GM23338 (cell line): ENCODE results near the gene CBFA2T2.

Experiments used
- CREB1 ChIP-seq: fragments of 250-450 bp; sonication (Bioruptor Pico); IDR thresholded peaks from 2 replicates; pipeline ENCODE4 v1.5.0; 2020; ENCODE audit warnings: low read depth, mild to moderate bottlenecking, moderate library complexity
- EZH2 ChIP-seq: fragments of 200-600 bp; sonication (generic); IDR thresholded peaks from one replicate; pipeline ENCODE4 v1.8.0; 2017; ENCODE audit warnings: antibody characterized with exemption, mild to moderate bottlenecking, low read depth; ENCODE audit not compliant: unreplicated experiment
- EZH2phosphoT487 ChIP-seq: fragments of 200-600 bp; sonication (generic); IDR thresholded peaks from one replicate; pipeline ENCODE4 v1.8.1; 2018; ENCODE audit warnings: antibody characterized with exemption; ENCODE audit not compliant: unreplicated experiment
- JUNB ChIP-seq: IDR thresholded peaks from one replicate; pipeline ENCODE4 v1.6.1; 2016; ENCODE audit warnings: antibody characterized with exemption; ENCODE audit not compliant: unreplicated experiment
- NANOG ChIP-seq: IDR thresholded peaks from 2 replicates; pipeline ENCODE4 v1.6.1; 2016; ENCODE audit warnings: antibody characterized with exemption, borderline replicate concordance
- POLR2AphosphoS5 ChIP-seq: IDR thresholded peaks from 2 replicates; pipeline ENCODE4 v1.6.1; 2016; ENCODE audit warnings: antibody characterized with exemption, low read depth
- ZNF331 ChIP-seq: fragments of 250-450 bp; sonication (Bioruptor Pico); IDR thresholded peaks from 2 replicates; pipeline ENCODE4 v1.5.0; 2020; ENCODE audit warnings: low read depth, mild to moderate bottlenecking, moderate library complexity
- TF ChIP-seq, protein P1 (sequence below): IDR thresholded peaks from one replicate; pipeline ENCODE4 v1.6.1; 2018; ENCODE audit warnings: antibody characterized with exemption; ENCODE audit not compliant: unreplicated experiment
- TF ChIP-seq, protein P2 (sequence below), 2 experiments: fragments of 200-600 bp in 1 of 2; sonication (generic) in 1 of 2; conservative IDR thresholded peaks; 2 replicates each; pipeline versions ENCODE4 v1.5.1 to v1.6.1; 2016 to 2017; ENCODE audit warnings: antibody characterized with exemption in 2 of 2, low read depth in 2 of 2, mild to moderate bottlenecking in 2 of 2, moderate library complexity in 1 of 2
- TF ChIP-seq, protein P3 (sequence below): IDR thresholded peaks from 2 replicates; pipeline ENCODE4 v1.6.1; 2016; ENCODE audit warnings: antibody characterized with exemption
- TF ChIP-seq, protein P4 (sequence below): fragments of 250-450 bp; sonication (Bioruptor Pico); IDR thresholded peaks from 2 replicates; pipeline ENCODE4 v1.5.0; 2020; ENCODE audit warnings: mild to moderate bottlenecking, moderate library complexity

DNA sequence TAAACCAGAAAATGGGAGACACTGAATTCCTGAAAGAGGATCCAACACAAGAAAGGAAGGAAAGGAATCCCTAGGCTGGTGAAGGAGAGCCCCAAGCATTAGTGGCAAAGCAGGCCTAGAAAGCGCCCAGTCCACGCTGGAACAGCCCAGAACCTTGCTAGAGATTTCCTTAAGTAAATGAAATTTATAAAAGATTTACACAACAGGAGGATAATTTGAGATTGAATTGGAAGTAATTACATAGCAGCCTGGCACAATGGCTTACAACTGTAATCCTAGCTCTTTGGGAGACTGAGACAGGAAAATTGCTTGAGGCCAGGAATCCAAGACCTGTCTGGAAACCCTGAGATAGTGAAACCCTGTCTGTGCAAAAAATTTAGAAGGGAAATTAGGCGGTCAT lies 145.4 kb downstream of the CBFA2T2 start:
- TF ChIP-seq EZH2 = no peak
- TF ChIP-seq, protein P1, sequence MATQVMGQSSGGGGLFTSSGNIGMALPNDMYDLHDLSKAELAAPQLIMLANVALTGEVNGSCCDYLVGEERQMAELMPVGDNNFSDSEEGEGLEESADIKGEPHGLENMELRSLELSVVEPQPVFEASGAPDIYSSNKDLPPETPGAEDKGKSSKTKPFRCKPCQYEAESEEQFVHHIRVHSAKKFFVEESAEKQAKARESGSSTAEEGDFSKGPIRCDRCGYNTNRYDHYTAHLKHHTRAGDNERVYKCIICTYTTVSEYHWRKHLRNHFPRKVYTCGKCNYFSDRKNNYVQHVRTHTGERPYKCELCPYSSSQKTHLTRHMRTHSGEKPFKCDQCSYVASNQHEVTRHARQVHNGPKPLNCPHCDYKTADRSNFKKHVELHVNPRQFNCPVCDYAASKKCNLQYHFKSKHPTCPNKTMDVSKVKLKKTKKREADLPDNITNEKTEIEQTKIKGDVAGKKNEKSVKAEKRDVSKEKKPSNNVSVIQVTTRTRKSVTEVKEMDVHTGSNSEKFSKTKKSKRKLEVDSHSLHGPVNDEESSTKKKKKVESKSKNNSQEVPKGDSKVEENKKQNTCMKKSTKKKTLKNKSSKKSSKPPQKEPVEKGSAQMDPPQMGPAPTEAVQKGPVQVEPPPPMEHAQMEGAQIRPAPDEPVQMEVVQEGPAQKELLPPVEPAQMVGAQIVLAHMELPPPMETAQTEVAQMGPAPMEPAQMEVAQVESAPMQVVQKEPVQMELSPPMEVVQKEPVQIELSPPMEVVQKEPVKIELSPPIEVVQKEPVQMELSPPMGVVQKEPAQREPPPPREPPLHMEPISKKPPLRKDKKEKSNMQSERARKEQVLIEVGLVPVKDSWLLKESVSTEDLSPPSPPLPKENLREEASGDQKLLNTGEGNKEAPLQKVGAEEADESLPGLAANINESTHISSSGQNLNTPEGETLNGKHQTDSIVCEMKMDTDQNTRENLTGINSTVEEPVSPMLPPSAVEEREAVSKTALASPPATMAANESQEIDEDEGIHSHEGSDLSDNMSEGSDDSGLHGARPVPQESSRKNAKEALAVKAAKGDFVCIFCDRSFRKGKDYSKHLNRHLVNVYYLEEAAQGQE = no peak
- TF ChIP-seq, protein P2, sequence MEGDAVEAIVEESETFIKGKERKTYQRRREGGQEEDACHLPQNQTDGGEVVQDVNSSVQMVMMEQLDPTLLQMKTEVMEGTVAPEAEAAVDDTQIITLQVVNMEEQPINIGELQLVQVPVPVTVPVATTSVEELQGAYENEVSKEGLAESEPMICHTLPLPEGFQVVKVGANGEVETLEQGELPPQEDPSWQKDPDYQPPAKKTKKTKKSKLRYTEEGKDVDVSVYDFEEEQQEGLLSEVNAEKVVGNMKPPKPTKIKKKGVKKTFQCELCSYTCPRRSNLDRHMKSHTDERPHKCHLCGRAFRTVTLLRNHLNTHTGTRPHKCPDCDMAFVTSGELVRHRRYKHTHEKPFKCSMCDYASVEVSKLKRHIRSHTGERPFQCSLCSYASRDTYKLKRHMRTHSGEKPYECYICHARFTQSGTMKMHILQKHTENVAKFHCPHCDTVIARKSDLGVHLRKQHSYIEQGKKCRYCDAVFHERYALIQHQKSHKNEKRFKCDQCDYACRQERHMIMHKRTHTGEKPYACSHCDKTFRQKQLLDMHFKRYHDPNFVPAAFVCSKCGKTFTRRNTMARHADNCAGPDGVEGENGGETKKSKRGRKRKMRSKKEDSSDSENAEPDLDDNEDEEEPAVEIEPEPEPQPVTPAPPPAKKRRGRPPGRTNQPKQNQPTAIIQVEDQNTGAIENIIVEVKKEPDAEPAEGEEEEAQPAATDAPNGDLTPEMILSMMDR (conservative IDR thresholded peaks at IDR 0.05; ENCODE audit: low read depth in 2 of 2) = no peak
- TF ChIP-seq POLR2AphosphoS5 = no peak
- TF ChIP-seq EZH2phosphoT487 = no peak
- TF ChIP-seq NANOG = no peak
- no peak for TF ChIP-seq ZNF331
- TF ChIP-seq, protein P3, sequence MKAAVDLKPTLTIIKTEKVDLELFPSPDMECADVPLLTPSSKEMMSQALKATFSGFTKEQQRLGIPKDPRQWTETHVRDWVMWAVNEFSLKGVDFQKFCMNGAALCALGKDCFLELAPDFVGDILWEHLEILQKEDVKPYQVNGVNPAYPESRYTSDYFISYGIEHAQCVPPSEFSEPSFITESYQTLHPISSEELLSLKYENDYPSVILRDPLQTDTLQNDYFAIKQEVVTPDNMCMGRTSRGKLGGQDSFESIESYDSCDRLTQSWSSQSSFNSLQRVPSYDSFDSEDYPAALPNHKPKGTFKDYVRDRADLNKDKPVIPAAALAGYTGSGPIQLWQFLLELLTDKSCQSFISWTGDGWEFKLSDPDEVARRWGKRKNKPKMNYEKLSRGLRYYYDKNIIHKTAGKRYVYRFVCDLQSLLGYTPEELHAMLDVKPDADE = no peak
- no peak for TF ChIP-seq CREB1
- TF ChIP-seq, protein P4, sequence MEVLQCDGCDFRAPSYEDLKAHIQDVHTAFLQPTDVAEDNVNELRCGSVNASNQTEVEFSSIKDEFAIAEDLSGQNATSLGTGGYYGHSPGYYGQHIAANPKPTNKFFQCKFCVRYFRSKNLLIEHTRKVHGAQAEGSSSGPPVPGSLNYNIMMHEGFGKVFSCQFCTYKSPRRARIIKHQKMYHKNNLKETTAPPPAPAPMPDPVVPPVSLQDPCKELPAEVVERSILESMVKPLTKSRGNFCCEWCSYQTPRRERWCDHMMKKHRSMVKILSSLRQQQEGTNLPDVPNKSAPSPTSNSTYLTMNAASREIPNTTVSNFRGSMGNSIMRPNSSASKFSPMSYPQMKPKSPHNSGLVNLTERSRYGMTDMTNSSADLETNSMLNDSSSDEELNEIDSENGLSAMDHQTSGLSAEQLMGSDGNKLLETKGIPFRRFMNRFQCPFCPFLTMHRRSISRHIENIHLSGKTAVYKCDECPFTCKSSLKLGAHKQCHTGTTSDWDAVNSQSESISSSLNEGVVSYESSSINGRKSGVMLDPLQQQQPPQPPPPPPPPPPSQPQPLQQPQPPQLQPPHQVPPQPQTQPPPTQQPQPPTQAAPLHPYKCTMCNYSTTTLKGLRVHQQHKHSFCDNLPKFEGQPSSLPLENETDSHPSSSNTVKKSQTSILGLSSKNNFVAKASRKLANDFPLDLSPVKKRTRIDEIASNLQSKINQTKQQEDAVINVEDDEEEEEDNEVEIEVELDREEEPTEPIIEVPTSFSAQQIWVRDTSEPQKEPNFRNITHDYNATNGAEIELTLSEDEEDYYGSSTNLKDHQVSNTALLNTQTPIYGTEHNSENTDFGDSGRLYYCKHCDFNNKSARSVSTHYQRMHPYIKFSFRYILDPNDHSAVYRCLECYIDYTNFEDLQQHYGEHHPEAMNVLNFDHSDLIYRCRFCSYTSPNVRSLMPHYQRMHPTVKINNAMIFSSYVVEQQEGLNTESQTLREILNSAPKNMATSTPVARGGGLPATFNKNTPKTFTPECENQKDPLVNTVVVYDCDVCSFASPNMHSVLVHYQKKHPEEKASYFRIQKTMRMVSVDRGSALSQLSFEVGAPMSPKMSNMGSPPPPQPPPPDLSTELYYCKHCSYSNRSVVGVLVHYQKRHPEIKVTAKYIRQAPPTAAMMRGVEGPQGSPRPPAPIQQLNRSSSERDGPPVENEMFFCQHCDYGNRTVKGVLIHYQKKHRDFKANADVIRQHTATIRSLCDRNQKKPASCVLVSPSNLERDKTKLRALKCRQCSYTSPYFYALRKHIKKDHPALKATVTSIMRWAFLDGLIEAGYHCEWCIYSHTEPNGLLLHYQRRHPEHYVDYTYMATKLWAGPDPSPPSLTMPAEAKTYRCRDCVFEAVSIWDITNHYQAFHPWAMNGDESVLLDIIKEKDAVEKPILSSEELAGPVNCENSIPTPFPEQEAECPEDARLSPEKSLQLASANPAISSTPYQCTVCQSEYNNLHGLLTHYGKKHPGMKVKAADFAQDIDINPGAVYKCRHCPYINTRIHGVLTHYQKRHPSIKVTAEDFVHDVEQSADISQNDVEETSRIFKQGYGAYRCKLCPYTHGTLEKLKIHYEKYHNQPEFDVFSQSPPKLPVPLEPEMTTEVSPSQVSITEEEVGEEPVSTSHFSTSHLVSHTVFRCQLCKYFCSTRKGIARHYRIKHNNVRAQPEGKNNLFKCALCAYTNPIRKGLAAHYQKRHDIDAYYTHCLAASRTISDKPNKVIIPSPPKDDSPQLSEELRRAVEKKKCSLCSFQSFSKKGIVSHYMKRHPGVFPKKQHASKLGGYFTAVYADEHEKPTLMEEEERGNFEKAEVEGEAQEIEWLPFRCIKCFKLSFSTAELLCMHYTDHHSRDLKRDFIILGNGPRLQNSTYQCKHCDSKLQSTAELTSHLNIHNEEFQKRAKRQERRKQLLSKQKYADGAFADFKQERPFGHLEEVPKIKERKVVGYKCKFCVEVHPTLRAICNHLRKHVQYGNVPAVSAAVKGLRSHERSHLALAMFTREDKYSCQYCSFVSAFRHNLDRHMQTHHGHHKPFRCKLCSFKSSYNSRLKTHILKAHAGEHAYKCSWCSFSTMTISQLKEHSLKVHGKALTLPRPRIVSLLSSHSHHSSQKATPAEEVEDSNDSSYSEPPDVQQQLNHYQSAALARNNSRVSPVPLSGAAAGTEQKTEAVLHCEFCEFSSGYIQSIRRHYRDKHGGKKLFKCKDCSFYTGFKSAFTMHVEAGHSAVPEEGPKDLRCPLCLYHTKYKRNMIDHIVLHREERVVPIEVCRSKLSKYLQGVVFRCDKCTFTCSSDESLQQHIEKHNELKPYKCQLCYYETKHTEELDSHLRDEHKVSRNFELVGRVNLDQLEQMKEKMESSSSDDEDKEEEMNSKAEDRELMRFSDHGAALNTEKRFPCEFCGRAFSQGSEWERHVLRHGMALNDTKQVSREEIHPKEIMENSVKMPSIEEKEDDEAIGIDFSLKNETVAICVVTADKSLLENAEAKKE (CRISPR knock-in tag) = no peak
- TF ChIP-seq JUNB = no peak
